Smooth muscle cell of the coronary artery (primary cell): ENCODE measurements around the gene SLC2A5. TPM values are rescaled to one million over a fixed set of nuclear protein-coding genes. Genes with fewer than 3 reads are reported as not detected.

Experiments
- total RNA-seq: library from RNA; depleted of rRNA; stranded (reverse); fragments of >200 nt; gene quantifications from 2 replicates; pipeline ENCODE4 v1.2.3, GENCODE V29; 2014; ENCODE audit warnings: low replicate concordance

SLC2A5 gene, protein sequence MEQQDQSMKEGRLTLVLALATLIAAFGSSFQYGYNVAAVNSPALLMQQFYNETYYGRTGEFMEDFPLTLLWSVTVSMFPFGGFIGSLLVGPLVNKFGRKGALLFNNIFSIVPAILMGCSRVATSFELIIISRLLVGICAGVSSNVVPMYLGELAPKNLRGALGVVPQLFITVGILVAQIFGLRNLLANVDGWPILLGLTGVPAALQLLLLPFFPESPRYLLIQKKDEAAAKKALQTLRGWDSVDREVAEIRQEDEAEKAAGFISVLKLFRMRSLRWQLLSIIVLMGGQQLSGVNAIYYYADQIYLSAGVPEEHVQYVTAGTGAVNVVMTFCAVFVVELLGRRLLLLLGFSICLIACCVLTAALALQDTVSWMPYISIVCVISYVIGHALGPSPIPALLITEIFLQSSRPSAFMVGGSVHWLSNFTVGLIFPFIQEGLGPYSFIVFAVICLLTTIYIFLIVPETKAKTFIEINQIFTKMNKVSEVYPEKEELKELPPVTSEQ
- 1.1 and 23.5 TPM in 2 replicates for total RNA-seq

DNA sequence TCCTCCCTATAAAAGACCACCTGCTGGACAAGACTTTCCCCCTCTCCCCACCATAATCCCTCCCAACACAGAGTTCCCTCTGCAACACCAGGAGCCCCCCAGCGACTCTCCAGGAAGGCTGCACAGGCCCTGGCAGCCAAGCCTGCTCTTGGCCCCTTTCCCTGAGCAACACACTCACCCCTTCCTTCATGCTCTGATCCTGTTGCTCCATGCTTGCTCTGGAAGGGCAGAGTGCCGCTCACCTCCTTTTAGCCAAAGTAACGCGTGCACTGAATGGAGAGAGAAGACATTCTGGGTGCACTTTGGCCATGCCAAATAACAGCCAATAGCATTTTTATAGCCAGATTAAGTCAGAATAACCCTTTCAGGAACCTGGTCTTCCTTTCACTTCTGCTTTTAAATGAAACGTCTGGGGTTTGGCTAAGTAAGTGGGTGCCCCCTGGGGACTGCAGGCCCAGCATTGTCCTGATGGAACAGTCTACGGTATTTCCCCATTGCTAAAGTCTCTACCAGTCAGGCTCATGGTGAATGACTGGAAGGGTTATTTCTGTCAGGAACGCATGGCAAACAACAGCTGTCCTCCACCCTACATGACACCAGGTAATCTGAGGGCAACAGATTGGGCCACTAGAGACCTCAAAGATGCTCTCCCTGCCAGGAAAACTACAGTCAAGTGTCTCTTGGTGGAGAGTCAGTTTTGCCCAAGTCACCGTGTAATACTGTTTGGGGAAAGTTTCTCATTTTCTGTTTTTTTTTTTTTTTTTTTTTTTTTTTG is at the start of gene SLC2A5:
Gene SLC2A5, minus strand, starts transcription at position 310 of the 775 bp plus-strand sequence. Its CDS starts 99 bp downstream, at position 211.

Other genes starting within 250 kb of the SLC2A5 start
- gene ENO1, start 190.9 kb downstream of the SLC2A5 start, total RNA-seq: 1,017 and 1,703 TPM in 2 replicates
- not detected in 2 replicates for gene CA6, start 123.8 kb downstream of the SLC2A5 start, total RNA-seq
- not detected in 2 replicates for gene SLC2A7, start 43.2 kb downstream of the SLC2A5 start, total RNA-seq
- gene GPR157, start 59.5 kb upstream of the SLC2A5 start, total RNA-seq: 2.2 and 3.0 TPM in 2 replicates
- gene H6PD, start 165.1 kb upstream of the SLC2A5 start, total RNA-seq: 16.3 and 20.7 TPM in 2 replicates
- gene SPSB1, start 223.3 kb upstream of the SLC2A5 start, total RNA-seq: 48.0 and 76.6 TPM in 2 replicates